ENCODE results near the gene ZBTB38. TPM values are rescaled to one million over a fixed set of nuclear protein-coding genes. Genes with fewer than 3 reads are reported as not detected.

Gene ZBTB38
- total and polyA plus RNA-seq, 2 of the 13 experiments (the other 11 are each of a cell fraction or from before 2014, with no cell fraction given): 26.8 to 51.7 TPM

DNA sequence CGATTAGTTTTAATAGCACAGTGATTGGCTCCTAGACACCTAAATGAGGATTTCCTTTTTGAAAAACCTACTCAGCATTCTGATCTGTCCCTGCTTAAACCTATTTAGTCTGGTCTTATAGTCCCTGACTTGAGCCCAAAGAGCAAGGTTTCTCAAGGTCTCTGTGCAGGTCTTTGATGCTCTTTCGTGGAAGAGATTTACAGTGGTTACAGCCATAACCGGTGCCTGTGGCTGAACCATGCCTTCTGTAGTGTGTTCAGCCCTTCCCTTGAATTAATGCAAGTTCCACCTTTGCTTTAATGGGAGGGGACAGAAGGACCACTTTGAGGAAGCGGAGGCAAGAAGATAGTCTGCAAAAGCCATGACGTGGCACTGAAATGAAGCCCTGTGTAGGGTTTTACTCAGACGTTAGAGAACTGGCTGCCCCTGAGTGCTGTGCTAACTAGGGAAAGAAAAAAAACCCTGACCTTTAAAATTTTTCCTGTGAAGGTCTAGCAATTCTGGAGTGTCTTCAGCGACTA lies 43.0 kb downstream of the ZBTB38 start (continued):
- no peak for TF ChIP-seq KMT2A (CRISPR knock-in tag; IDR thresholded peaks at IDR 0.05)

DNA sequence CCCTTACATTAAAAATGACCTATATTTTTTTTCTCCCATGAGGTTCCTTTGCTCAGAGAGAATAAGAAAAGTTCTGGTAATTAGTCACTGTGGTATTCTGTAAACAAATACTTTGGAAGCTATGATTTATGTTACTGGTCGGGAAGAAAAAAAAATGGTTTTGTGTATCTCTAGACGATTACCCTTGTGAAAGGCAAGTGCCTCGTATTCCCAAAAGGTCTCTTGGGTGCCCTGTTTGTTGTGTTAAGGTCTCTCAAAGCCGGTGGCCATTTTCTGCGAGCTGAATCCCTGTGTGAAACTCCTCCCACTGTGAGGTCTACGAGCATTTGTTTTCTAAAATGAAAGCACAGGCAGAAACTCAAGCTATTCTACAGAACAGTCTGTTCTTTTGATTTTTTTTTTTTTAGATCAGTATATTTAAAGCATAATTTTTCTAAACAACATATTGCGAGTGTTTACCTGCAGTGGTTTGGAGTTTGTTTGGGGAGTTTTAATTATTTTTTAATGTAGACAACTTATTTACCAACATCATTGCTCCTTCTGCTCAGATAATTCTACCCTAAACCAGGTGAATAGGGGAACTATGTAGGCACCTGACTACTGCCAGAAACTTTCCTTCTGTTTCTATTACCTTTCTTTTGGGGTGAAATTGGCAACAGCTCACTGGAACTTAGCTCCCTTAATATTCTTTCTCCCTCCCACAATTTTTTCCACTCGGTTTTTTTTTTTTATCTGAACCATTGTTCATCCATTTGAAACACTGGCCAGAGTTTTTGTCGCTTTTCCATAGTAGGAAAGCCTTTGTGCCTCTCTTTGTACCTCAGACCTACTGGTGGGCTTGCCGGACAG lies 44.0 kb downstream of the ZBTB38 start:
- WGBS (ENCODE audit: low lambda C conversion rate): 12% methylated on average over 10 of the region's 10 CpGs
- CTCF ChIA-PET (ENCODE audit: low intra/inter-chr PET ratio, low total read pairs): interaction anchor here (1.3 kb wide), 1 partner anchor 51 kb away, joined by 5 read pairs; no protein-coding TSS in a partner anchor
- Histone ChIP-seq H3K4me2 (ENCODE audit: low read depth, low read length) (peak overlapping the region; percentile 80), H3K9ac (ENCODE audit: insufficient read depth, low read depth, low read length) (peak overlapping the region; percentile 70), H2AFZ (ENCODE audit: low read length) (no peak overlapping the region), H3K36me3 (replicated peaks in 1 of 2; ENCODE audit: control insufficient read depth in 1 of 2, insufficient read depth in 2 of 2, low read length in 2 of 2) (peaks cover 11 to 44% of the 10 kb centered on the region in 2 experiments), H3K27me3 (ENCODE audit: control insufficient read depth in 1 of 2, insufficient read depth in 2 of 2, low read length in 2 of 2) (no peaks in the 10 kb centered on the region), H3K27ac (ENCODE audit: extremely low read length, insufficient read depth, low read length) (peak overlapping the region; percentile 91), H3K79me2 (ENCODE audit: insufficient read depth, low read length) (peaks cover 13% of the 10 kb centered on the region), H3K4me1 (ENCODE audit: insufficient read depth, low read length) (peaks cover 67% of the 10 kb centered on the region), H3K4me3 (replicated peaks in 1 of 3; ENCODE audit: insufficient read depth in 1 of 3, low read depth in 2 of 3, low read length in 3 of 3) (peak overlapping the region in 2 of 3 experiments; percentile 34 to 54; a peak in 3 of 6 replicates), H3K9me3 (ENCODE audit: low read length) (no peaks in the 10 kb centered on the region), H4K20me1 (ENCODE audit: insufficient read depth, low read length) (no peaks in the 10 kb centered on the region)
- POLR2A ChIA-PET: interaction anchor here (0.8 to 6.4 kb wide), 14 partner anchors 9 to 101 kb away, joined by 3 to 128 read pairs (median 6); partner anchors contain the start of gene ZBTB38
- DNase-seq (ENCODE audit: low spot score): peak; percentile 49
- peak; percentile 67 for FAIRE-seq
- 0 out of 3 replicates have a peak, but pooled peaks have one; percentile 19 for ATAC-seq
- in situ Hi-C loops (cut with HindIII; ENCODE audit: extremely low pct_ligation_motif_present, low pct_unique_long_range_greater_than_20kb): no loop called here
- intact Hi-C loops (cut with micrococcal nuclease; ENCODE audit: unreplicated experiment): loop anchor here (2.0 kb wide), 2 partner anchors 20 to 28 kb away; no protein-coding TSS in a partner anchor
- BruUV-seq (replicated peaks): TSS peak; percentile 97
- TF ChIP-seq SKI (IDR thresholded peaks at IDR 0.05; ENCODE audit: partially characterized antibody): no peak
- peak; percentile 69 for TF ChIP-seq ASH2L (IDR thresholded peaks at IDR 0.05; ENCODE audit: insufficient read length, low read depth, low read length)
- TF ChIP-seq RERE (CRISPR knock-in tag; IDR thresholded peaks at IDR 0.05; ENCODE audit: low read depth): no peak
- no peak for TF ChIP-seq SIX1 (CRISPR knock-in tag; IDR thresholded peaks at IDR 0.05; ENCODE audit: borderline replicate concordance)
- peak; percentile 81 for TF ChIP-seq YY1 (IDR thresholded peaks at IDR 0.05; ENCODE audit: insufficient read depth, insufficient replicate concordance, low read depth, low read length)
- TF ChIP-seq, protein P1, sequence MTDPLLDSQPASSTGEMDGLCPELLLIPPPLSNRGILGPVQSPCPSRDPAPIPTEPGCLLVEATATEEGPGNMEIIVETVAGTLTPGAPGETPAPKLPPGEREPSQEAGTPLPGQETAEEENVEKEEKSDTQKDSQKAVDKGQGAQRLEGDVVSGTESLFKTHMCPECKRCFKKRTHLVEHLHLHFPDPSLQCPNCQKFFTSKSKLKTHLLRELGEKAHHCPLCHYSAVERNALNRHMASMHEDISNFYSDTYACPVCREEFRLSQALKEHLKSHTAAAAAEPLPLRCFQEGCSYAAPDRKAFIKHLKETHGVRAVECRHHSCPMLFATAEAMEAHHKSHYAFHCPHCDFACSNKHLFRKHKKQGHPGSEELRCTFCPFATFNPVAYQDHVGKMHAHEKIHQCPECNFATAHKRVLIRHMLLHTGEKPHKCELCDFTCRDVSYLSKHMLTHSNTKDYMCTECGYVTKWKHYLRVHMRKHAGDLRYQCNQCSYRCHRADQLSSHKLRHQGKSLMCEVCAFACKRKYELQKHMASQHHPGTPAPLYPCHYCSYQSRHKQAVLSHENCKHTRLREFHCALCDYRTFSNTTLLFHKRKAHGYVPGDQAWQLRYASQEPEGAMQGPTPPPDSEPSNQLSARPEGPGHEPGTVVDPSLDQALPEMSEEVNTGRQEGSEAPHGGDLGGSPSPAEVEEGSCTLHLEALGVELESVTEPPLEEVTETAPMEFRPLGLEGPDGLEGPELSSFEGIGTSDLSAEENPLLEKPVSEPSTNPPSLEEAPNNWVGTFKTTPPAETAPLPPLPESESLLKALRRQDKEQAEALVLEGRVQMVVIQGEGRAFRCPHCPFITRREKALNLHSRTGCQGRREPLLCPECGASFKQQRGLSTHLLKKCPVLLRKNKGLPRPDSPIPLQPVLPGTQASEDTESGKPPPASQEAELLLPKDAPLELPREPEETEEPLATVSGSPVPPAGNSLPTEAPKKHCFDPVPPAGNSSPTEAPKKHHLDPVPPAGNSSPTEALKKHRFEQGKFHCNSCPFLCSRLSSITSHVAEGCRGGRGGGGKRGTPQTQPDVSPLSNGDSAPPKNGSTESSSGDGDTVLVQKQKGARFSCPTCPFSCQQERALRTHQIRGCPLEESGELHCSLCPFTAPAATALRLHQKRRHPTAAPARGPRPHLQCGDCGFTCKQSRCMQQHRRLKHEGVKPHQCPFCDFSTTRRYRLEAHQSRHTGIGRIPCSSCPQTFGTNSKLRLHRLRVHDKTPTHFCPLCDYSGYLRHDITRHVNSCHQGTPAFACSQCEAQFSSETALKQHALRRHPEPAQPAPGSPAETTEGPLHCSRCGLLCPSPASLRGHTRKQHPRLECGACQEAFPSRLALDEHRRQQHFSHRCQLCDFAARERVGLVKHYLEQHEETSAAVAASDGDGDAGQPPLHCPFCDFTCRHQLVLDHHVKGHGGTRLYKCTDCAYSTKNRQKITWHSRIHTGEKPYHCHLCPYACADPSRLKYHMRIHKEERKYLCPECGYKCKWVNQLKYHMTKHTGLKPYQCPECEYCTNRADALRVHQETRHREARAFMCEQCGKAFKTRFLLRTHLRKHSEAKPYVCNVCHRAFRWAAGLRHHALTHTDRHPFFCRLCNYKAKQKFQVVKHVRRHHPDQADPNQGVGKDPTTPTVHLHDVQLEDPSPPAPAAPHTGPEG (CRISPR knock-in tag; IDR thresholded peaks at IDR 0.05): 0 out of 2 replicates have a peak, but pooled peaks have one; percentile 18

Measured in HepG2 (cell line).